Glomerular endothelial cell (primary cell): ENCODE results near the gene ZP3. TPM values are rescaled to one million over a fixed set of nuclear protein-coding genes. Genes with fewer than 3 reads are reported as not detected.
"Not testable (repeated sequence)": the region's sequence is repeated elsewhere in the genome, so short reads cannot be mapped to it uniquely, and the experiment has no call there.

Experiments
- DNase-seq: peaks from one replicate; pipeline ENCODE4 v3.0.0-alpha.2; 2011; ENCODE audit warnings: low read depth, low spot score; ENCODE audit errors: extremely low read depth
- total RNA-seq: library from RNA; depleted of rRNA; stranded (reverse); fragments of >200 nt; gene quantifications from 2 replicates; pipeline ENCODE4 v1.2.3, GENCODE V29; 2015

The ZP3 gene
- 1.1 and 4.0 TPM in 2 replicates for total RNA-seq

- no peak for DNase-seq
These were observed at the start of gene ZP3 for GRCh38 chr7:76424413-76425111. TSS of gene ZP3 (plus strand) at chr7:76424950. CDS start at chr7:76424965, 15 bp downstream.

GRCh38 chr7:76375251-76375650 is 49.5 kb upstream of the ZP3 start:
- DNase-seq = no peak

- DNase-seq = no peak
These were observed 47.4 kb upstream of the ZP3 start for GRCh38 chr7:76377186-76377918.

- DNase-seq = no peak
These were observed 44.2 kb upstream of the ZP3 start for GRCh38 chr7:76380623-76380966.

- DNase-seq = no peak
These were observed 42.9 kb upstream of the ZP3 start for GRCh38 chr7:76381814-76382213.

GRCh38 chr7:76383089-76383944 is 41.4 kb upstream of the ZP3 start:
- DNase-seq = no peak

- no peak for DNase-seq
These were observed 38.0 kb upstream of the ZP3 start for GRCh38 chr7:76386691-76387260.

GRCh38 chr7:76387789-76388188 is 37.0 kb upstream of the ZP3 start:
- not testable (repeated sequence) for DNase-seq

- no peak for DNase-seq
These were observed 34.7 kb upstream of the ZP3 start for GRCh38 chr7:76390092-76390491.

- DNase-seq = no peak
These were observed 32.1 kb upstream of the ZP3 start for GRCh38 chr7:76392531-76393115.

- no peak for DNase-seq
These were observed 31.4 kb upstream of the ZP3 start for GRCh38 chr7:76393116-76394031.

- no peak for DNase-seq
These were observed 29.8 kb upstream of the ZP3 start for GRCh38 chr7:76394957-76395356.

- not testable (repeated sequence) for DNase-seq
These were observed 29.2 kb upstream of the ZP3 start for GRCh38 chr7:76395605-76395964.

GRCh38 chr7:76395965-76396726 is 28.6 kb upstream of the ZP3 start:
- no peak for DNase-seq

- no peak for DNase-seq
These were observed 27.9 kb upstream of the ZP3 start for GRCh38 chr7:76396864-76397263.

GRCh38 chr7:76397409-76398183 is 27.2 kb upstream of the ZP3 start:
- DNase-seq = no peak

- no peak for DNase-seq
These were observed 24.5 kb upstream of the ZP3 start for GRCh38 chr7:76400248-76400647.

GRCh38 chr7:76403097-76403496 is 21.7 kb upstream of the ZP3 start:
- DNase-seq = not testable (repeated sequence)
